Measurements from ENCODE around the gene PRKAG2.

PRKAG2 gene

GRCh38 chr7:151511946-151512345 lies 365.0 kb downstream of the PRKAG2 start:
- ChIA-PET CTCF (no interaction called here), POLR2A (ENCODE audit: low non-redundant PET) (no interaction called here)
- peak overlapping the region; percentile 23; the same call in 1 of the 2 replicates for H3K27ac ChIP-seq
- TF ChIP-seq CTCF (conservative IDR thresholded peaks at IDR 0.05; ENCODE audit: low read depth): no peak
- no peak for DNase-seq (ENCODE audit: low spot score)

- no peak for DNase-seq (ENCODE audit: low spot score)
- POLR2A ChIA-PET (ENCODE audit: low non-redundant PET): no interaction called here
- no peak overlapping the region; the same call in 1 of the 2 replicates for H3K27ac ChIP-seq
- CTCF ChIA-PET: no interaction called here
- no peak for TF ChIP-seq CTCF (conservative IDR thresholded peaks at IDR 0.05; ENCODE audit: low read depth)
Measured at GRCh38 chr7:151511270-151511669, 365.6 kb downstream of the PRKAG2 start.

GRCh38 chr7:151509670-151510333 lies 367.1 kb downstream of the PRKAG2 start:
- no peak for DNase-seq (ENCODE audit: low spot score)
- H3K27ac ChIP-seq: no peak overlapping the region
- no peak for TF ChIP-seq CTCF (conservative IDR thresholded peaks at IDR 0.05; ENCODE audit: low read depth)
- POLR2A ChIA-PET (ENCODE audit: low non-redundant PET): no interaction called here
- CTCF ChIA-PET: interaction anchor here (0.6 kb wide), 1 partner anchor 56 kb away, joined by 3 read pairs; no protein-coding TSS in a partner anchor

DNA sequence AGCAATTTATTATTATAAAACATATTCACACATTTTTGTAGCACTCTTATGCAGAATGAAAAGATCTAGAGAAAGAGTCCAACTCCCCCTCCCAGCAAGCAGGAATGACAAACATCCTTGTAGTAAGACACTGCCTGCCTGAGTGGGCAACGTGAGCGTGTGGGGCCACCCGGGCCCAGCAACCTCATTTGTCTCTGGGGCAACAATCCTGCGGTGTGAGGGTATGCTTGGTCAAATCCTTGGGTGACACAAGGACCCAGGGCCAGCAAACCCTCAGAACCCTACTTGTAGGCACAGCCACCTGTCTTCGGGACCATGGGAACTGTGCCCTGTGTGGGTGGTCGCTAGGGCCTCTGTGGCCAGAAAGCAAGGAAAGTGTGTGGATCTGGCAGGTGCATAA lies 367.9 kb downstream of the PRKAG2 start:
- POLR2A ChIA-PET (ENCODE audit: low non-redundant PET): no interaction called here
- DNase-seq (ENCODE audit: low spot score): no peak
- CTCF ChIA-PET: no interaction called here

DNA sequence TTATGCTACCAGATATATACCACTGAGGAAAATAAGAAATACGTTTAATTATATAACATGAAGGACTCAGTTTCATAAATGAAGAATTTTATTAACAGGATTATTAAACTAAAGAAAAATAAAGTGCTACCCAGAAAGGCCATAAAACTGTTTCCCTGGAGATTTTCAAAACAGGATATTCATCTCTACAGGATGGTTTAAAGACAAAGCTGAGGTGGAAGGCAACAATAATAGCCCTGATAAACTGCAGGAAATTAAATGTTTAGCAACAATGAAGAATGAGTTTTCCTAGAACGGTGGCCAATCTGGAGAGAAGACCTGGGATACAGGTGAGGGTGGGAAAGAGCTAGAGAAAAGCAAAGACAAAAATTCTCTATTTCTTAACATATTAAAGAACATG lies 369.1 kb downstream of the PRKAG2 start:
- CTCF ChIA-PET: interaction anchor here (0.7 kb wide), 1 partner anchor 247 kb away, joined by 3 read pairs; no protein-coding TSS in a partner anchor
- H3K27ac ChIP-seq: no peak overlapping the region
- POLR2A ChIA-PET (ENCODE audit: low non-redundant PET): no interaction called here
- no peak for DNase-seq (ENCODE audit: low spot score)
- no peak for TF ChIP-seq CTCF (conservative IDR thresholded peaks at IDR 0.05; ENCODE audit: low read depth)

More for the DNA sequence above, 367.9 kb downstream of the PRKAG2 start:
- TF ChIP-seq CTCF (conservative IDR thresholded peaks at IDR 0.05; ENCODE audit: low read depth): no peak
- peak overlapping the region; percentile 22; the same call in 1 of the 2 replicates for H3K27ac ChIP-seq

- POLR2A ChIA-PET (ENCODE audit: low non-redundant PET): interaction anchor here (0.6 kb wide), 1 partner anchor 10 kb away, joined by 3 read pairs; no protein-coding TSS in a partner anchor
Measured at GRCh38 chr7:151506901-151507382, 370.0 kb downstream of the PRKAG2 start.

More at GRCh38 chr7:151506901-151507382, 370.0 kb downstream of the PRKAG2 start:
- CTCF ChIA-PET: interaction anchor here (0.6 to 0.7 kb wide), 2 partner anchors 544 to 1171 kb away, joined by 3 read pairs; no protein-coding TSS in a partner anchor
- peak overlapping the region; percentile 61 for H3K27ac ChIP-seq
- DNase-seq (ENCODE audit: low spot score): no peak
- TF ChIP-seq CTCF (conservative IDR thresholded peaks at IDR 0.05; ENCODE audit: low read depth): no peak

Data from RWPE1 (cell line).